Gastroesophageal sphincter (tissue), 4 donors: Measurements from ENCODE around the gene DENND4C. TPM values are rescaled to one million over a fixed set of nuclear protein-coding genes. Genes with fewer than 3 reads are reported as not detected.

Experiments used
- ATAC-seq: fragments of 150-250 bp; one replicate; pipeline ENCODE4 v1.9.1; 2016; ENCODE audit warnings: mild to moderate bottlenecking, moderate library complexity
- H3K27ac ChIP-seq, 4 donors: fragments of 200-600 bp; sonication (generic) in 3 of 4; 1 replicate in 3 of 4; 2 replicates in 1 of 4; pipeline ENCODE4 v1.5.1; 2016 to 2019
- H3K27me3 ChIP-seq: fragments of 200-600 bp; sonication (generic); one replicate; pipeline ENCODE4 v1.5.1; 2019
- H3K36me3 ChIP-seq, 2 donors: fragments of 200-600 bp; sonication (generic); one replicate each; pipeline ENCODE4 v1.5.1; 2019; ENCODE audit warnings: control low read depth in 1 of 2
- H3K4me1 ChIP-seq, 3 donors: fragments of 200-600 bp; sonication (generic); 1 replicate in 2 of 3; 2 replicates in 1 of 3; pipeline ENCODE4 v1.5.1; 2016 to 2019; ENCODE audit warnings: control low read depth in 2 of 3
- H3K4me3 ChIP-seq, 2 donors: fragments of 200-600 bp; sonication (generic); one replicate each; pipeline ENCODE4 v1.5.1; 2019; ENCODE audit warnings: mild to moderate bottlenecking in 1 of 2, moderate library complexity in 1 of 2
- H3K9me3 ChIP-seq, 3 donors: fragments of 200-600 bp; sonication (generic); one replicate each; pipeline ENCODE4 v1.5.1; 2017 to 2019; ENCODE audit warnings: control low read depth in 2 of 3
- CTCF ChIP-seq, 4 experiments: fragments of 200-600 bp in 2 of 4; fragments of 450-650 bp in 2 of 4; sonication (generic) in 1 of 4; IDR thresholded peaks; one replicate each; pipeline ENCODE4 v1.5.1; 2017 to 2019; ENCODE audit warnings: antibody characterized with exemption in 4 of 4, mild to moderate bottlenecking in 2 of 4, moderate library complexity in 2 of 4
- POLR2A ChIP-seq, 2 donors: fragments of 450-650 bp; IDR thresholded peaks; one replicate each; pipeline ENCODE4 v1.6.1; 2017; ENCODE audit warnings: antibody characterized with exemption in 2 of 2, mild to moderate bottlenecking in 2 of 2, moderate library complexity in 1 of 2
- POLR2AphosphoS5 ChIP-seq: sonication (generic); formaldehyde crosslinking; IDR thresholded peaks from one replicate; pipeline ENCODE4 v1.6.1; 2017; ENCODE audit warnings: antibody characterized with exemption
- WGBS, 2 donors: methylation state at CpG; one replicate each; pipeline ENCODE4 v1.1.5; 2018; ENCODE audit warnings: low coverage in 1 of 2; 5-methylcytosine and 5-hydroxymethylcytosine counted together
- total RNA-seq, 4 donors: library from RNA; depleted of rRNA; stranded (reverse); fragments of >200 nt; gene quantifications; one replicate each; pipeline ENCODE4 v1.1.0, GENCODE V29; 2016

The DENND4C gene
- total RNA-seq, 4 donors from 2014 or later = 72.9 to 117 (median 81.9) TPM

- 90 to 100% methylated on average over 1 of the region's 1 CpG for WGBS, 2 donors
- H3K9me3 ChIP-seq = no peaks in the 10 kb centered on the region
- H3K4me3 ChIP-seq = no peak overlapping the region
- H3K4me1 ChIP-seq = no peaks in the 10 kb centered on the region
- no peaks in the 10 kb centered on the region for H3K27me3 ChIP-seq
- no peak for TF ChIP-seq CTCF (IDR thresholded peaks at IDR 0.05)
- TF ChIP-seq POLR2A (IDR thresholded peaks at IDR 0.05) = no peak
- no peak for TF ChIP-seq POLR2AphosphoS5
- no peak for ATAC-seq
- H3K36me3 ChIP-seq = peaks cover 0 to 16% of the 10 kb centered on the region in 2 donors
- H3K27ac ChIP-seq = no peak overlapping the region
Observed at GRCh38 chr9:19420877-19421276, 190.4 kb downstream of the DENND4C start.

Other genes starting within 250 kb of the DENND4C start
- under 1 TPM in 1 of 4 donors, not detected in 3; 0.39 TPM for gene SAXO1, start 197.5 kb upstream of the DENND4C start, total RNA-seq
- 10 to 100 TPM; 52.5 to 92.8 (median 71.5) TPM for gene RRAGA, start 181.3 kb upstream of the DENND4C start, total RNA-seq
- 10 to 100 TPM in 2 of 4 donors, 1 to 10 TPM in 2; 7.3 to 16.5 (median 9.8) TPM for gene HAUS6, start 127.8 kb upstream of the DENND4C start, total RNA-seq
- 100 to 1,000 TPM in 2 of 4 donors, 10 to 100 TPM in 2; 39.5 to 123 (median 80.7) TPM for gene PLIN2, start 103.2 kb upstream of the DENND4C start, total RNA-seq
- gene RPS6, start 149.5 kb downstream of the DENND4C start, total RNA-seq = 1,000 to 10,000 TPM in 3 of 4 donors, 100 to 1,000 TPM in 1; 957 to 1,607 (median 1,398) TPM
- gene ACER2, start 178.3 kb downstream of the DENND4C start, total RNA-seq = 1 to 10 TPM; 2.4 to 6.1 (median 3.2) TPM